GM12865 (cell line): Measurements from ENCODE around the gene SLC25A11.

ENCODE experiments used
- DNase-seq: peaks from one replicate; pipeline ENCODE4 v3.0.0; 2010; ENCODE audit warnings: low read depth
- H3K4me3 ChIP-seq: 2 replicates; pipeline ENCODE4 v1.5.1; 2011; ENCODE audit warnings: mild to moderate bottlenecking, low read depth, low read length, control low read depth
- TF ChIP-seq, protein P1 (sequence below): IDR thresholded peaks from 2 replicates; pipeline ENCODE4 v1.5.1; 2011; ENCODE audit warnings: low read length, control low read depth, low read depth, inconsistent platforms; ENCODE audit not compliant: insufficient read depth; ENCODE audit errors: missing control alignments

The SLC25A11 gene

GRCh38 chr17:4978726-4979125, 38.9 kb upstream of the SLC25A11 start:
- DNase-seq: no peak
- H3K4me3 ChIP-seq: no peak overlapping the region
- TF ChIP-seq, protein P1, sequence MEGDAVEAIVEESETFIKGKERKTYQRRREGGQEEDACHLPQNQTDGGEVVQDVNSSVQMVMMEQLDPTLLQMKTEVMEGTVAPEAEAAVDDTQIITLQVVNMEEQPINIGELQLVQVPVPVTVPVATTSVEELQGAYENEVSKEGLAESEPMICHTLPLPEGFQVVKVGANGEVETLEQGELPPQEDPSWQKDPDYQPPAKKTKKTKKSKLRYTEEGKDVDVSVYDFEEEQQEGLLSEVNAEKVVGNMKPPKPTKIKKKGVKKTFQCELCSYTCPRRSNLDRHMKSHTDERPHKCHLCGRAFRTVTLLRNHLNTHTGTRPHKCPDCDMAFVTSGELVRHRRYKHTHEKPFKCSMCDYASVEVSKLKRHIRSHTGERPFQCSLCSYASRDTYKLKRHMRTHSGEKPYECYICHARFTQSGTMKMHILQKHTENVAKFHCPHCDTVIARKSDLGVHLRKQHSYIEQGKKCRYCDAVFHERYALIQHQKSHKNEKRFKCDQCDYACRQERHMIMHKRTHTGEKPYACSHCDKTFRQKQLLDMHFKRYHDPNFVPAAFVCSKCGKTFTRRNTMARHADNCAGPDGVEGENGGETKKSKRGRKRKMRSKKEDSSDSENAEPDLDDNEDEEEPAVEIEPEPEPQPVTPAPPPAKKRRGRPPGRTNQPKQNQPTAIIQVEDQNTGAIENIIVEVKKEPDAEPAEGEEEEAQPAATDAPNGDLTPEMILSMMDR: no peak

DNA sequence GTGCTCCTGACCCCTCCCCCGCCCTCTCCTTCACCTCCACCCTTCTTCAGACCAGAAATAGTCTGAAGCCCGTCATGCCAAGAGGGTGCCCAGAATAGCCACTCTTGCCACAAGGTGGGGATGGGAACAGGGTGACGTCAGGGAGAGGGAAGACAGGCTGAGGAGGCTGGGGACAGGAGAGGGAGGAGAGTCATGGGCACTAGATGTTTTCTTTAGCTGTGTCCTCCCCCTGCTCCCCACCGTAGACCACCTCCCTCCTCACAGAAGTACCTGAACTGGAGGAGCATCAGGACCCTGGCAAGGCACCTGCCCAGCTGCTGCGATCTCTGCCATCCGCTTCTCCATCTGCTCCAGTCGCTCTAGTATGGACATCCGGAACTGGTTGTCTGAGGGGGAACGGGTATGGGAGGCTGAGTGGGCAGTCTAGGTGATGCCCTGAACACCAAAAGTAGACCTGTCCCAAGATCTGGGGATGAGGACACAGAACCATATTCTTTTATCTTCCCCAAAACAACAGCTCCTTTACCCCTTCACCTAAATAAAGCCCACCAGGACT, 34.3 kb upstream of the SLC25A11 start:
- no peak for DNase-seq
- H3K4me3 ChIP-seq: no peak overlapping the region
- TF ChIP-seq, protein P1: no peak

DNA sequence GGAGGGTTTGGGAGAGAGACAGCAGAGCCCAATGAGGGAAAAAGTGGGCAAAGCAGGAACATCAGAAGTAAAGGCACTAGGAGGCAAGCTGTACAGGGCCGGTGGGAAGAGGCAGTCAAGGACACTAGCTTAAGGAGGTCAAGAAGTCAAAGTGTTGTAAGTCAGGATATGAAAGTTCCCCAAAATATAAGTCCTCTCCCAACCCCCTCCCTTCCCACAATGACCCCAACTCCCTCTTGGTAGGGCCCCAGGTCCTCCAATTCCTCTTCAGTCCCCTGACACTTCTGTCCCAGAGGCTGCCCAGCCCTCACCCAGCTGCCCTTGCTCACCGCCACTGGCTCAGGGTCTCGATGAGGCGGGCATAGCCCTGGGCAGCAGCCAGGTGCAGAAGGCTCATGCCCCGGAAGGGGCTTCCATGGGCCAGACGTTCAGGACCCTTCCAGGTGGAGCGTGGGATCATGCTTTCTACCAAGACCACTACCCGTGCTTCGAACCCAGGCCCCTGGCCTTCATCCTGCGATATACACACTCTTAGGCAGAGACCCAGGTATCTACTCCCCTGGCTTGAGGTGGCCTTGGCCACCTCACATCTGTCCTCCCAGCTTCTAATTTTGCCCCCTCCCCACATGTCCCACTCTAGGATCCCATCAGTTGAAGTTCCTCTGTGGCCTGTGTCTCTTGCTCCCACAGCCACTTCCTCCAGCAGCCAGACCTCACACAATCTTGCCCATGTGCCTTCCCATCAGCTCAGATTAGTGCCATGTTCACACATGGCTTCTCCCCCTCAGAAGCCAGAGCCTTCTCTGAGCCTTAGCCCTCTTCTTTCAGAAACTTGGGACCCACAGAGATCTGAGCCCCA, 33.6 kb upstream of the SLC25A11 start:
- H3K4me3 ChIP-seq: no peak overlapping the region
- no peak for DNase-seq
- TF ChIP-seq, protein P1: no peak

- H3K4me3 ChIP-seq: no peak overlapping the region
- TF ChIP-seq, protein P1: no peak
- no peak for DNase-seq
Observed at GRCh38 chr17:4972752-4973151, 32.9 kb upstream of the SLC25A11 start.

DNA sequence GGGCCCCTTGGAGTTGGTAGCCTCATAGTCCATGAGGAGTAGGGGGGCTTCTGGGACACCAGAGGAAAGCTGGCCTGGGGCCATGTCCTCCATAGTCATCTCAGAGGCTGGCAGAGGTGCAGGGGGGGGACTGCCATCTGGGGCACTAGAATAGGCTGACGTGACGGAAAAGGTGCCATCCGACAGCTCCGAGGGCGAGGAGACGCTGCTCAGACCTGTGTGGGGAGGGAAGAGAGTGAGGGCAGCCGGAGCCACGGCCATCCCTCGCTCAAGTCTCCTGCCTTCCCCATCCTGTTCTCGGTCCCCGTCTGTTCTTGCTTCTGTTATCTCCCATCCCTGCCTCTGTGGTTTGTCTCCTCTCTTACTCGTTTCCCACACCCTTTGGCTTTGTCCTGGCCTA, 32.5 kb upstream of the SLC25A11 start:
- TF ChIP-seq, protein P1: no peak
- H3K4me3 ChIP-seq: no peak overlapping the region
- no peak for DNase-seq

DNA sequence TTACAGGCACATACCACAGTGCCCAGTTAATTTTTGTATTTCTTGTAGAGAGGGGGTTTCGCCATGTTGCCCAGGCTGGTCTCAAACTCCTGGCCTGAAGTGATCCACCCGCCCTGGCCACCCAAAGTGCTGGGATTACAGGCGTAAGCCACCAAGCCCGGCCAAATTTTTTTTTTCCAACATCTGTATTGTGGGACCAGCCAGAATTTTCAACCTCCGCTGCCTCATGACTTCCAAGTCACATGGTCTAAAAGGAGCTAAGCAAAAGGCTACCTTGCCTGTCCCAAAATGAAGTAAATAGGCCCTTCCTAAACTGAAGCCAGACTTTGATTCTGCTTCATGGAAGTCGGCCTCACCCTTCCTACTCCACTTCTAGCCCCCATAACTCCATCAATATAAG, 32.0 kb upstream of the SLC25A11 start:
- H3K4me3 ChIP-seq: no peak overlapping the region
- no peak for DNase-seq
- TF ChIP-seq, protein P1: no peak
